Endothelial cell of umbilical vein (primary cell): Measurements from ENCODE around the gene APOL5. TPM values are rescaled to one million over a fixed set of nuclear protein-coding genes. Genes with fewer than 3 reads are reported as not detected.

ENCODE experiments used
- BruUV-seq: library from RNA; stranded (reverse); fragments of 400-500 nt; replicated peaks from 2 replicates; lab custom pipeline; 2021; lab: Mats Ljungman, UMichigan
- CTCF ChIA-PET: fragments of 300-600, 350-600 bp; sonication (Branson Sonifier 250); formaldehyde crosslinking; loops from one replicate; lab custom pipeline; 2021; ENCODE audit warnings: antibody characterized with exemption, inconsistent platforms; lab: Charles Lee
- POLR2A ChIA-PET: fragments of 300-600, 350-600 bp; sonication (Branson Sonifier 250); formaldehyde crosslinking; loops from one replicate; lab custom pipeline; 2021; ENCODE audit warnings: antibody characterized with exemption, inconsistent platforms; lab: Charles Lee
- DNase-seq: peaks from one replicate; pipeline ENCODE4 v3.0.0-alpha.2; 2011; ENCODE audit warnings: low read depth, low spot score
- FAIRE-seq: peaks from 2 replicates; lab custom pipeline; 2011; peaks lifted over from hg19 to GRCh38; lab: Jason Lieb, UNC
- H2AFZ ChIP-seq: 2 replicates; pipeline ENCODE4 v1.6.0; 2012; ENCODE audit warnings: low read depth, low read length, control low read depth, inconsistent platforms
- H3K27ac ChIP-seq: 2 replicates; pipeline ENCODE4 v1.5.1; 2011; ENCODE audit warnings: low read depth, mild to moderate bottlenecking, control low read depth, low read length, moderate library complexity; ENCODE audit not compliant: insufficient read depth
- H3K27me3 ChIP-seq, 2 experiments: 2 replicates each; pipeline versions ENCODE4 v1.6.0 to v1.6.1; 2011; ENCODE audit warnings: low read length in 2 of 2, mixed read lengths in 1 of 2; ENCODE audit not compliant: control insufficient read depth in 2 of 2, insufficient read depth in 2 of 2
- H3K36me3 ChIP-seq, 2 experiments: 2 replicates in 1 of 2; 3 replicates in 1 of 2; pipeline ENCODE4 v1.5.1; 2011; ENCODE audit warnings: low read length in 2 of 2, mild to moderate bottlenecking in 1 of 2, moderate library complexity in 1 of 2; ENCODE audit not compliant: control insufficient read depth in 2 of 2, insufficient read depth in 2 of 2; ENCODE audit errors: extremely low read depth in 1 of 2
- H3K4me1 ChIP-seq: 3 replicates; pipeline ENCODE4 v1.5.1; 2011; ENCODE audit warnings: mild to moderate bottlenecking, low read length; ENCODE audit not compliant: control insufficient read depth, insufficient read depth; ENCODE audit errors: extremely low read depth
- H3K4me2 ChIP-seq: 2 replicates; pipeline ENCODE4 v1.6.1; 2011; ENCODE audit warnings: low read length, control low read depth, mixed read lengths; ENCODE audit not compliant: insufficient read depth
- H3K4me3 ChIP-seq, 3 experiments: fragments of 200-600 bp in 1 of 3; sonication (generic), shearing (Covaris generic) in 1 of 3; replicated peaks in 1 of 3; 2 replicates each; pipeline ENCODE4 v1.5.1; 2011 to 2016; ENCODE audit warnings: control low read depth in 3 of 3, low read length in 3 of 3, mild to moderate bottlenecking in 2 of 3, inconsistent platforms in 1 of 3, low read depth in 1 of 3, moderate library complexity in 1 of 3; ENCODE audit not compliant: insufficient read depth in 1 of 3
- H3K79me2 ChIP-seq: 2 replicates; pipeline ENCODE4 v1.6.0; 2012; ENCODE audit warnings: low read length, inconsistent platforms; ENCODE audit not compliant: control insufficient read depth, insufficient read depth
- H3K9ac ChIP-seq: replicated peaks from 2 replicates; pipeline ENCODE3; 2011; ENCODE audit warnings: low read length, control low read depth; ENCODE audit not compliant: insufficient read depth; ENCODE audit errors: extremely low read depth
- H3K9me1 ChIP-seq: replicated peaks from 3 replicates; pipeline ENCODE4 v1.6.0; 2011; ENCODE audit warnings: mild to moderate bottlenecking, low read length; ENCODE audit not compliant: control insufficient read depth, insufficient read depth; ENCODE audit errors: extremely low read depth
- H3K9me3 ChIP-seq: replicated peaks from 2 replicates; pipeline ENCODE4 v1.5.1; 2012; ENCODE audit warnings: low read length, inconsistent platforms; ENCODE audit not compliant: control insufficient read depth, insufficient read depth
- H4K20me1 ChIP-seq: replicated peaks from 2 replicates; pipeline ENCODE3; 2011; ENCODE audit warnings: mild to moderate bottlenecking, low read length; ENCODE audit not compliant: control insufficient read depth, insufficient read depth; ENCODE audit errors: extremely low read depth
- CTCF ChIP-seq, 2 donors: IDR thresholded peaks; 1 replicate in 1 of 2; 2 replicates in 1 of 2; pipeline ENCODE4 v1.5.1; 2011; ENCODE audit warnings: low read length in 2 of 2, mild to moderate bottlenecking in 2 of 2, moderate library complexity in 2 of 2, control low read depth in 1 of 2, inconsistent platforms in 1 of 2, low read depth in 1 of 2; ENCODE audit not compliant: insufficient read depth in 1 of 2; ENCODE audit errors: extremely low read depth in 1 of 2
- EZH2 ChIP-seq: IDR thresholded peaks from 2 replicates; pipeline ENCODE4 v1.6.1; 2012; ENCODE audit warnings: borderline replicate concordance, low read depth, mild to moderate bottlenecking, moderate library complexity, low read length, inconsistent platforms; ENCODE audit not compliant: severe bottlenecking
- FOS ChIP-seq: IDR thresholded peaks from 2 replicates; pipeline ENCODE4 v1.6.1; 2011; ENCODE audit warnings: mild to moderate bottlenecking, low read length, moderate library complexity, borderline replicate concordance; ENCODE audit not compliant: insufficient read depth
- GATA2 ChIP-seq: IDR thresholded peaks from 2 replicates; pipeline ENCODE4 v1.7.0; 2011; ENCODE audit warnings: low read depth, mild to moderate bottlenecking, moderate library complexity, mixed read lengths, low read length; ENCODE audit not compliant: insufficient read length, insufficient read depth
- JUN ChIP-seq: IDR thresholded peaks from 2 replicates; pipeline ENCODE4 v1.6.1; 2011; ENCODE audit warnings: borderline replicate concordance, low read depth; ENCODE audit not compliant: insufficient read length, insufficient read depth
- MAX ChIP-seq: IDR thresholded peaks from 2 replicates; pipeline ENCODE4 v1.6.1; 2011; ENCODE audit not compliant: insufficient read depth, insufficient read length
- MYC ChIP-seq: IDR thresholded peaks from one replicate; pipeline ENCODE4 v1.6.1; 2011; ENCODE audit warnings: mild to moderate bottlenecking, low read depth, low read length
- POLR2A ChIP-seq: IDR thresholded peaks from 2 replicates; pipeline ENCODE4 v1.6.1; 2012; ENCODE audit warnings: low read depth, mild to moderate bottlenecking, control low read depth, low read length
- POLR2AphosphoS5 ChIP-seq: IDR thresholded peaks from 2 replicates; pipeline ENCODE4 v1.6.1; 2012; ENCODE audit warnings: low read depth, mild to moderate bottlenecking, control low read depth, low read length, moderate library complexity; ENCODE audit not compliant: insufficient read depth
- dilution Hi-C: fragments of 300-500 bp; cut with MboI; formaldehyde crosslinking; loops from one replicate; pipeline ENCODE4 v1.15.0; 2019; ENCODE audit warnings: low sequenced_read_pairs; ENCODE audit not compliant: extremely low pct_ligation_motif_present
- intact Hi-C: fragments of 100-400 bp; cut with micrococcal nuclease; formaldehyde crosslinking; loops from one replicate; pipeline ENCODE4 v1.10.0; 2022
- polyA plus RNA-seq, 4 experiments: library from polyadenylated mRNA; depleted of rRNA in 3 of 4; stranded (reverse) in 3 of 4; unstranded in 1 of 4; fragments of >200 nt; gene quantifications; 2 replicates each; pipeline versions ENCODE4 v1.2.1 to v1.2.3, GENCODE V29; 2011 to 2012; ENCODE audit warnings: missing spikeins in 1 of 4
- total RNA-seq: library from RNA; stranded (reverse); gene quantifications from 2 replicates; pipeline ENCODE4 v1.2.3, GENCODE V29; 2021

Gene APOL5
- total and polyA plus RNA-seq, 2 donors (not counting 3 experiments of a cell fraction or from before 2014, with no cell fraction given) = not detected

GRCh38 chr22:35742342-35743100, 24.8 kb downstream of the APOL5 start:
- peak; percentile 63 for DNase-seq
- Histone ChIP-seq H3K4me3 (no peak overlapping the region), H3K9ac (peak overlapping the region; percentile 26), H3K36me3 (peaks cover 15 to 16% of the 10 kb centered on the region in 2 experiments), H3K4me1 (peaks cover 19% of the 10 kb centered on the region), H3K27me3 (no peaks in the 10 kb centered on the region), H2AFZ (no peak overlapping the region), H3K27ac (peak overlapping the region; percentile 85), H3K9me3 (no peaks in the 10 kb centered on the region), H3K9me1 (no peaks in the 10 kb centered on the region), H4K20me1 (no peaks in the 10 kb centered on the region), H3K79me2 (no peaks in the 10 kb centered on the region), H3K4me2 (peak overlapping the region; percentile 19)
- dilution Hi-C loops = no loop called here
- no peak for TF ChIP-seq EZH2
- TF ChIP-seq JUN = peak; percentile 80
- no peak for TF ChIP-seq MYC
- no peak for TF ChIP-seq MAX
- TF ChIP-seq POLR2AphosphoS5 = no peak
- TF ChIP-seq CTCF (IDR thresholded peaks at IDR 0.05; ENCODE audit: extremely low read depth in 1 of 2, insufficient read depth in 1 of 2, low read depth in 1 of 2, low read length in 2 of 2) = no peak
- TF ChIP-seq GATA2 = peak; percentile 69
- TF ChIP-seq FOS = peak; percentile 65
- no peak for TF ChIP-seq POLR2A
- ChIA-PET CTCF (interaction anchor here (0.8 to 1.4 kb wide), 6 partner anchors 13 to 323 kb away, joined by 3 to 5 read pairs (median 4); no protein-coding TSS in a partner anchor), POLR2A (interaction anchor here (0.6 kb wide), 1 partner anchor 98 kb away, joined by 3 read pairs; no protein-coding TSS in a partner anchor)
- peak; percentile 93 for FAIRE-seq
- intact Hi-C loops = no loop called here
- no TSS peak for BruUV-seq
